ENCODE results near the gene SLC30A9. TPM values are rescaled to one million over a fixed set of nuclear protein-coding genes. Genes with fewer than 3 reads are reported as not detected.

Gene SLC30A9
- total and polyA plus RNA-seq, 10 of the 15 experiments (the other 5 are each of a cell fraction or from before 2014, with no cell fraction given), result 12.1 to 75.9 (median 46.6) TPM

- CTCF ChIA-PET, result interaction anchor here (0.6 to 1.1 kb wide), 2 partner anchors 12 to 19 kb away, joined by 3 read pairs; no protein-coding TSS in a partner anchor
- DNase-seq (ENCODE audit: low read depth, low spot score), result no peak
- intact Hi-C loops (cut with micrococcal nuclease; ENCODE audit: unreplicated experiment), result no loop called here
Measured at GRCh38 chr4:41949531-41949930, 40.8 kb upstream of the SLC30A9 start.

DNA sequence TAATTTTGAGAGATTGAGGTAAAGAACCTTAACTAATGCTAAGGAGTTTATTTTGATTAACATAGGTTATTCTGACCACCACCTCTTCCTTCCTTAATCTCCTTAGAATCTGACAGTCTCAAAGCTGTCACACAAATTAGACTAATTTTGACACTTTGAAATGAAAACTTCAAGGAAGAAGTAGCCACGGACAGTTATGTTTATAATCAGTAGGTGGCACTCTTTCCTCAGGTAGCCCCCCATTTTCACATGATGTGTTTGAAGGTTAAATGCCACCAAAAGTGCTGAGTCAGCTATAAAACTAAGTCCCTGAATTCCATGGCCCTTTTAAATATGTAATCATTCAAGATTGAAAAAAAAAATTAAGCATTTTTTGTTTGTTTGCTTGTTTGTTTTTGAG is 32.7 kb upstream of the SLC30A9 start:
- Histone ChIP-seq H3K9ac (ENCODE audit: control insufficient read depth, insufficient read depth, low read length) (no peak overlapping the region), H3K4me2 (ENCODE audit: control insufficient read depth, insufficient read depth) (no peak overlapping the region), H3K36me3 (ENCODE audit: control insufficient read depth in 2 of 2, insufficient read depth in 2 of 2, low read length in 1 of 2) (peaks cover 0 to 4% of the 10 kb centered on the region in 2 experiments; a peak in 2 of 4 replicates), H4K20me1 (ENCODE audit: control insufficient read depth, insufficient read depth) (no peaks in the 10 kb centered on the region), H3K9me3 (replicated peaks; ENCODE audit: control insufficient read depth, insufficient read depth, low read length) (no peaks in the 10 kb centered on the region), H3K4me3 (no peak overlapping the region), H3K79me2 (ENCODE audit: control insufficient read depth, insufficient read depth, low read length) (no peaks in the 10 kb centered on the region), H3K27me3 (replicated peaks in 1 of 2; ENCODE audit: control insufficient read depth in 2 of 2, insufficient read depth in 2 of 2, low read length in 1 of 2) (no peaks in the 10 kb centered on the region), H3K4me1 (ENCODE audit: control insufficient read depth, insufficient read depth, low read length) (no peaks in the 10 kb centered on the region), H2AFZ (ENCODE audit: control insufficient read depth, low read depth, low read length) (no peak overlapping the region), H3K27ac (ENCODE audit: control insufficient read depth, insufficient read depth) (no peak overlapping the region)
- ChIA-PET POLR2A (no interaction called here), SMC1A (ENCODE audit: uncharacterized antibody, unreplicated experiment) (interaction anchor here (0.5 to 1.2 kb wide), 7 partner anchors 19 to 1156 kb away, joined by 3 to 4 read pairs (median 3); no protein-coding TSS in a partner anchor), RAD21 (ENCODE audit: unreplicated experiment) (interaction anchor here (0.5 to 1.1 kb wide), 3 partner anchors 32 to 562 kb away, joined by 3 to 5 read pairs (median 3); partner anchors contain the start of gene SLC30A9), CTCF (interaction anchor here (0.6 to 2.1 kb wide), 15 partner anchors 9 to 1010 kb away, joined by 3 to 17 read pairs (median 4); partner anchors contain the start of gene SLC30A9)
- no peak for FAIRE-seq
- WGBS (ENCODE audit: insufficient coverage, insufficient replicate concordance, low lambda C conversion rate, missing lambda C conversion rate), result 5% methylated on average over 1 of the region's 1 CpG
- peak; percentile 76 for ATAC-seq
- BruUV-seq (replicated peaks), result TSS peak; percentile 33
- peak; percentile 20 for DNase-seq (ENCODE audit: low read depth, low spot score)
- in situ Hi-C loops (cut with MboI), result loop anchor here (10.0 kb wide), 1 partner anchor 557 kb away; no protein-coding TSS in a partner anchor
- intact Hi-C loops (cut with micrococcal nuclease; ENCODE audit: unreplicated experiment), result loop anchor here (1.0 kb wide), 1 partner anchor 323 kb away; no protein-coding TSS in a partner anchor
- TF ChIP-seq MTA2 (IDR thresholded peaks at IDR 0.05; ENCODE audit: low read depth) (no peak), MYB (IDR thresholded peaks at IDR 0.05; ENCODE audit: borderline replicate concordance, low read depth, low read length) (no peak), NR2F1 (conservative IDR thresholded peaks at IDR 0.05) (peak; percentile 59), ETV6 (conservative IDR thresholded peaks at IDR 0.05 in 1 of 2, IDR thresholded peaks at IDR 0.05 in 1 of 2; ENCODE audit: borderline replicate concordance in 1 of 2, low read depth in 1 of 2) (no peak), DPF2 (IDR thresholded peaks at IDR 0.05) (no peak), PML (IDR thresholded peaks at IDR 0.05; ENCODE audit: low read length) (no peak), SUZ12 (IDR thresholded peaks at IDR 0.05; ENCODE audit: unreplicated experiment) (no peak), NR2C1 (IDR thresholded peaks at IDR 0.05) (peak; percentile 30; the same call in 1 of the 2 replicates), BACH1 (IDR thresholded peaks at IDR 0.05; ENCODE audit: borderline replicate concordance) (peak; percentile 82)
- TF ChIP-seq, protein P1, sequence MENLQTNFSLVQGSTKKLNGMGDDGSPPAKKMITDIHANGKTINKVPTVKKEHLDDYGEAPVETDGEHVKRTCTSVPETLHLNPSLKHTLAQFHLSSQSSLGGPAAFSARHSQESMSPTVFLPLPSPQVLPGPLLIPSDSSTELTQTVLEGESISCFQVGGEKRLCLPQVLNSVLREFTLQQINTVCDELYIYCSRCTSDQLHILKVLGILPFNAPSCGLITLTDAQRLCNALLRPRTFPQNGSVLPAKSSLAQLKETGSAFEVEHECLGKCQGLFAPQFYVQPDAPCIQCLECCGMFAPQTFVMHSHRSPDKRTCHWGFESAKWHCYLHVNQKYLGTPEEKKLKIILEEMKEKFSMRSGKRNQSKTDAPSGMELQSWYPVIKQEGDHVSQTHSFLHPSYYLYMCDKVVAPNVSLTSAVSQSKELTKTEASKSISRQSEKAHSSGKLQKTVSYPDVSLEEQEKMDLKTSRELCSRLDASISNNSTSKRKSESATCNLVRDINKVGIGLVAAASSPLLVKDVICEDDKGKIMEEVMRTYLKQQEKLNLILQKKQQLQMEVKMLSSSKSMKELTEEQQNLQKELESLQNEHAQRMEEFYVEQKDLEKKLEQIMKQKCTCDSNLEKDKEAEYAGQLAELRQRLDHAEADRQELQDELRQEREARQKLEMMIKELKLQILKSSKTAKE (IDR thresholded peaks at IDR 0.05; ENCODE audit: low read depth, poor library complexity, severe bottlenecking), result peak; percentile 45
- TF ChIP-seq, protein P2, sequence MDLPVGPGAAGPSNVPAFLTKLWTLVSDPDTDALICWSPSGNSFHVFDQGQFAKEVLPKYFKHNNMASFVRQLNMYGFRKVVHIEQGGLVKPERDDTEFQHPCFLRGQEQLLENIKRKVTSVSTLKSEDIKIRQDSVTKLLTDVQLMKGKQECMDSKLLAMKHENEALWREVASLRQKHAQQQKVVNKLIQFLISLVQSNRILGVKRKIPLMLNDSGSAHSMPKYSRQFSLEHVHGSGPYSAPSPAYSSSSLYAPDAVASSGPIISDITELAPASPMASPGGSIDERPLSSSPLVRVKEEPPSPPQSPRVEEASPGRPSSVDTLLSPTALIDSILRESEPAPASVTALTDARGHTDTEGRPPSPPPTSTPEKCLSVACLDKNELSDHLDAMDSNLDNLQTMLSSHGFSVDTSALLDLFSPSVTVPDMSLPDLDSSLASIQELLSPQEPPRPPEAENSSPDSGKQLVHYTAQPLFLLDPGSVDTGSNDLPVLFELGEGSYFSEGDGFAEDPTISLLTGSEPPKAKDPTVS (IDR thresholded peaks at IDR 0.05; ENCODE audit: low read depth, low read length), result no peak

More at GRCh38 chr4:41949531-41949930, 40.8 kb upstream of the SLC30A9 start:
- H3K79me2 ChIP-seq (ENCODE audit: control insufficient read depth, insufficient read depth, low read length), result no peaks in the 10 kb centered on the region
- H3K9me3 ChIP-seq (replicated peaks; ENCODE audit: control insufficient read depth, insufficient read depth, low read length), result no peaks in the 10 kb centered on the region
- ChIA-PET SMC1A (ENCODE audit: uncharacterized antibody, unreplicated experiment) (no interaction called here), RAD21 (ENCODE audit: unreplicated experiment) (no interaction called here), POLR2A (no interaction called here)
- no peak for ATAC-seq
- peaks cover 0 to 10% of the 10 kb centered on the region in 2 experiments; a peak in 3 of 4 replicates for H3K36me3 ChIP-seq (ENCODE audit: control insufficient read depth in 2 of 2, insufficient read depth in 2 of 2, low read length in 1 of 2)
- H3K27me3 ChIP-seq (replicated peaks in 1 of 2; ENCODE audit: control insufficient read depth in 2 of 2, insufficient read depth in 2 of 2, low read length in 1 of 2), result no peaks in the 10 kb centered on the region
- no peak overlapping the region for H3K4me2 ChIP-seq (ENCODE audit: control insufficient read depth, insufficient read depth)
- in situ Hi-C loops (cut with MboI), result no loop called here
- H3K4me1 ChIP-seq (ENCODE audit: control insufficient read depth, insufficient read depth, low read length), result no peaks in the 10 kb centered on the region
- TF ChIP-seq RAD21 (IDR thresholded peaks at IDR 0.05; ENCODE audit: insufficient read depth, low read depth, low read length) (no peak), SREBF1 (IDR thresholded peaks at IDR 0.05; ENCODE audit: low read length) (no peak), ATF3 (IDR thresholded peaks at IDR 0.05; ENCODE audit: borderline replicate concordance, extremely low read depth, low read depth, low read length) (no peak)
- no peak overlapping the region for H2AFZ ChIP-seq (ENCODE audit: control insufficient read depth, low read depth, low read length)
- 80% methylated on average over 3 of the region's 3 CpGs for WGBS (ENCODE audit: insufficient coverage, insufficient replicate concordance, low lambda C conversion rate, missing lambda C conversion rate)
- no peak overlapping the region for H3K27ac ChIP-seq (ENCODE audit: control insufficient read depth, insufficient read depth)
- no peak for FAIRE-seq
- no peak overlapping the region for H3K9ac ChIP-seq (ENCODE audit: control insufficient read depth, insufficient read depth, low read length)
- BruUV-seq (replicated peaks), result no TSS peak
- H3K4me3 ChIP-seq, result no peak overlapping the region
- H4K20me1 ChIP-seq (ENCODE audit: control insufficient read depth, insufficient read depth), result no peaks in the 10 kb centered on the region; the same call in 1 of the 2 replicates
